Subcutaneous adipose tissue (tissue), 4 donors: Measurements from ENCODE around the gene PROZ. TPM values are rescaled to one million over a fixed set of nuclear protein-coding genes. Genes with fewer than 3 reads are reported as not detected.

Experiments
- CTCF ChIP-seq: fragments of 450-650 bp; IDR thresholded peaks from one replicate; pipeline ENCODE4 v1.5.1; 2016; ENCODE audit warnings: low read depth, mild to moderate bottlenecking, control low read depth, antibody characterized with exemption, moderate library complexity
- total RNA-seq, 4 donors: library from RNA; depleted of rRNA; stranded (reverse); fragments of >200 nt; gene quantifications; one replicate each; pipeline ENCODE4 v1.1.0, GENCODE V29; 2016

The PROZ gene
- total RNA-seq = not detected

- TF ChIP-seq CTCF = no peak
Measured at GRCh38 chr13:113157929-113158747, at the start of gene PROZ. TSS of gene PROZ (plus strand) at chr13:113158648. CDS start at chr13:113158661, 13 bp downstream.

- TF ChIP-seq CTCF = no peak
Measured at GRCh38 chr13:113109151-113110047, 49.0 kb upstream of the PROZ start.

GRCh38 chr13:113110048-113110851 is 48.2 kb upstream of the PROZ start:
- TF ChIP-seq CTCF = no peak

- TF ChIP-seq CTCF = no peak
Measured at GRCh38 chr13:113110852-113111315, 47.6 kb upstream of the PROZ start.

GRCh38 chr13:113112893-113113845 is 45.3 kb upstream of the PROZ start:
- TF ChIP-seq CTCF = no peak

GRCh38 chr13:113113846-113114271 is 44.6 kb upstream of the PROZ start:
- no peak for TF ChIP-seq CTCF
